Endodermal cell (in vitro differentiated cells): Measurements from ENCODE around the gene LINC01488. TPM values are rescaled to one million over a fixed set of nuclear protein-coding genes. Genes with fewer than 3 reads are reported as not detected.
A peak's percentile ranks its signal among the peaks of the same experiment; 100 is the strongest.

Experiments used
- DNase-seq: peaks from one replicate; pipeline ENCODE4 v3.0.0-alpha.2; 2017
- H3K27ac ChIP-seq: 2 replicates; pipeline ENCODE4 v1.5.1; 2013; ENCODE audit warnings: mild to moderate bottlenecking, low read depth, low read length, moderate library complexity
- H3K27me3 ChIP-seq: 2 replicates; pipeline ENCODE4 v1.6.1; 2013; ENCODE audit warnings: mild to moderate bottlenecking, low read length, moderate library complexity; ENCODE audit not compliant: insufficient read depth, control insufficient read depth, poor library complexity, severe bottlenecking
- H3K36me3 ChIP-seq: 2 replicates; pipeline ENCODE4 v1.7.0; 2013; ENCODE audit warnings: mild to moderate bottlenecking, low read length, moderate library complexity; ENCODE audit not compliant: control insufficient read depth, insufficient read depth
- H3K4me1 ChIP-seq: one replicate; pipeline ENCODE4 v1.7.0; 2013; ENCODE audit warnings: low read length; ENCODE audit not compliant: control insufficient read depth, insufficient read depth
- H3K4me3 ChIP-seq: 2 replicates; pipeline ENCODE4 v1.5.1; 2013; ENCODE audit warnings: mild to moderate bottlenecking, low read length, moderate library complexity
- H3K9ac ChIP-seq: 2 replicates; pipeline ENCODE4 v1.6.1; 2013; ENCODE audit warnings: mild to moderate bottlenecking, low read length, moderate library complexity; ENCODE audit not compliant: poor library complexity, severe bottlenecking; ENCODE audit errors: extremely low read depth
- H3K9me3 ChIP-seq: 2 replicates; pipeline ENCODE4 v1.6.1; 2013; ENCODE audit warnings: mild to moderate bottlenecking, low read length, moderate library complexity; ENCODE audit not compliant: control insufficient read depth
- H3K27ac Mint-ChIP-seq: 2 replicates; pipeline ENCODE4 v1.8.0; 2020; ENCODE audit warnings: mixed read lengths
- H3K27me3 Mint-ChIP-seq: 2 replicates; pipeline ENCODE4 v1.8.0; 2021; ENCODE audit warnings: mild to moderate bottlenecking, mixed read lengths; ENCODE audit not compliant: insufficient read depth
- H3K36me3 Mint-ChIP-seq: 2 replicates; pipeline ENCODE4 v1.8.0; 2020; ENCODE audit warnings: low read depth, mixed read lengths
- H3K4me1 Mint-ChIP-seq: 2 replicates; pipeline ENCODE4 v1.8.0; 2020; ENCODE audit warnings: mixed read lengths
- H3K4me3 Mint-ChIP-seq: 2 replicates; pipeline ENCODE4 v1.8.0; 2020; ENCODE audit warnings: mild to moderate bottlenecking, moderate library complexity, mixed read lengths
- H3K9me3 Mint-ChIP-seq: 2 replicates; pipeline ENCODE4 v1.8.0; 2020; ENCODE audit warnings: mild to moderate bottlenecking, mixed read lengths
- CTCF ChIP-seq: fragments of 200-600 bp; sonication (generic); conservative IDR thresholded peaks from 2 replicates; pipeline ENCODE4 v1.5.0; 2021; ENCODE audit warnings: antibody characterized with exemption, mild to moderate bottlenecking
- WGBS, 2 experiments: methylation state at CpG; one replicate each; pipeline versions ENCODE4 v1.1.5 to v1.1.7; 2013; ENCODE audit warnings: missing lambda C conversion rate in 2 of 2, mixed read lengths in 1 of 2; ENCODE audit not compliant: insufficient coverage in 1 of 2, insufficient read length in 1 of 2; 5-methylcytosine and 5-hydroxymethylcytosine counted together
- total RNA-seq, 2 donors: library from RNA; stranded (reverse); fragmentation: NEBNext Ultra II Directional in 1 of 2; extraction: Animal tissue kit (Norgen Biotek cat#: 25700) in 1 of 2; gene quantifications; 2 replicates in 1 of 2; 3 replicates in 1 of 2; pipeline ENCODE4 v1.2.1, GENCODE V29; 2021

The LINC01488 gene
- total RNA-seq, 2 donors from 2014 or later: not detected

DNA sequence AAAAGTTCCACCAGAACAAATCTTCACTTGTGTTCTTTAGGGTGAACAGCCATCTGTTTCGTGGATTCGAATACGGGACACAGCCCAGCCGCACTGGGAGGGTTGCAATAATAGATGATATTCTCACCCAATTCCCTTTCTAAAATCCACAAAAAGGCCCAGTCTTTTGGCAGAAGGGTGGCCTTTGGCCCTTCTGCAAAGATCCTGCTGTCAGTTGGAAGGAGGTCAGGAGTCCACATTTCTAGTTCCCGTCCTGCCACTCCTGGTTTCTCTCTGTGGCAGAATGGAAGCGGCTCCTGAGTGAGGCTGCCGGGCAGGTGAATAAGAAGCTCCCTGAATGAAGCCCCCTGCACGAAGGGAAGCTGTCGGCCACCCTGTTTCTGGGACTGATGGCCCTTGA, 11.2 kb upstream of the LINC01488 start:
- no peak for TF ChIP-seq CTCF
- no peak for DNase-seq
- peaks cover 16% of the 10 kb centered on the region for H3K27me3 Mint-ChIP-seq
- H3K4me1 Mint-ChIP-seq: peaks cover 6% of the 10 kb centered on the region
- no peaks in the 10 kb centered on the region for H3K36me3 Mint-ChIP-seq
- Histone ChIP-seq H3K27me3 (no peaks in the 10 kb centered on the region), H3K9me3 (no peaks in the 10 kb centered on the region), H3K9ac (no peak overlapping the region), H3K27ac (peak overlapping the region; percentile 95), H3K4me3 (no peak overlapping the region), H3K36me3 (no peaks in the 10 kb centered on the region), H3K4me1 (no peaks in the 10 kb centered on the region)
- WGBS, 2 experiments: 93 to 95% methylated on average over 3 to 9 of the region's 9 CpGs
- no peak overlapping the region for H3K27ac Mint-ChIP-seq
- no peak overlapping the region for H3K4me3 Mint-ChIP-seq
- H3K9me3 Mint-ChIP-seq: peaks cover 4% of the 10 kb centered on the region

DNA sequence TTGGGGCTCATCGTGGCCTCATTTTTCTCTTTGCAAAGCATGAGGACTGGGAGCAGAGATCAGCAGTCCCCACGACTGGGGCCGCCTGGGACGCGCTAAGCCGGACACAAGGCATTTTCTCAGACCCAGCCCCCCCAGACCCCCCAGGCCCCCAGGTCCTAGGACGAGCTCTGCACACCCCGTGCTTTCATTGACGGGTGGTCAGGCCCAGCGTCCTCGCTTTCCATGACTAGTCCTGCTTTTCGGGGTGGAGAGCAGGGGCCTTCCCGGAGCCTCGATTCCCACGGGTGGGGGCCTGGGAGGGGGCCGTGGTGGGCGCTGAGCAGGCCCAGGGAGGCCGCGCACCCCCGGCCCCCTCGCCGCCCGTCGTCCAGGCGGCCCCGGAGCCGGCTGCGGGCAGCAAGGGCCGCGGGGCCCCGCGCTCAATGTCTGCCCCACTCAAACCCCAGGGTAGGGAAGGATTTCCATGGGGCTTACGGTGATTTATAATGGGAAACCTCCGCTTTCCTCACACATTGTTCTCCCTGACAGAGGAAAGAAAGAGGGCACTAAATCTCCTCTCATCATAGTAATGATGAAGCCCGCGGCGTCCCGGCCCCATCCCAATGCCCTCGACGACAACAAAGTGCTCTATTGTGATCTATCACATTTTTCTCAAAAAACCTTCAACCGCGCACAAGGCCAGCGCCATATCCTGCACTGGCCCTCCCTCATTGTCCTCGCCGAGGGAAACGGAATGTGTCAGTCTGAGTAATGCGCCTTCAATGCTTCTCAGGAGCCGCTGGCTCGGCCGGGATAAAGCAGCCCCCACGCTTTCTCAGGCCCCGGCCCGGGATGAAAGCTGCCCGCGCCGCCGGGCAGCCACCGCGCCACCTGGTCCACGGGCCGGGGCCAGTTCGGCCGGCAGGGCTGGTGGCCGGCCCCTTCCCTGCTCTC, 10.4 kb upstream of the LINC01488 start:
- Histone ChIP-seq H3K9ac (no peak overlapping the region), H3K27ac (peak overlapping the region; percentile 95)
- WGBS, 2 experiments: 77 to 79% methylated on average over 40 to 64 of the region's 64 CpGs

More for the DNA sequence above, 10.4 kb upstream of the LINC01488 start:
- peak; percentile 67 for DNase-seq
- Histone ChIP-seq H3K27me3 (no peaks in the 10 kb centered on the region), H3K36me3 (no peaks in the 10 kb centered on the region), H3K9me3 (no peaks in the 10 kb centered on the region), H3K4me1 (no peaks in the 10 kb centered on the region), H3K4me3 (no peak overlapping the region)
- no peak overlapping the region for H3K27ac Mint-ChIP-seq
- H3K4me3 Mint-ChIP-seq: no peak overlapping the region
- no peaks in the 10 kb centered on the region for H3K36me3 Mint-ChIP-seq
- H3K27me3 Mint-ChIP-seq: peaks cover 20% of the 10 kb centered on the region
- peaks cover 6% of the 10 kb centered on the region for H3K4me1 Mint-ChIP-seq
- peaks cover 4% of the 10 kb centered on the region for H3K9me3 Mint-ChIP-seq
- TF ChIP-seq CTCF: no peak
